HG03196 (cell line): ENCODE measurements around the gene MX1.
"Not testable (repeated sequence)": the region's sequence is repeated elsewhere in the genome, so short reads cannot be mapped to it uniquely, and the experiment has no call there.

Source experiments
- ATAC-seq: cut with Tn5 transposase; IDR thresholded peaks from one replicate; pipeline ENCODE4 v1.9.1; 2021; ENCODE audit not compliant: unreplicated experiment

MX1 gene

DNA sequence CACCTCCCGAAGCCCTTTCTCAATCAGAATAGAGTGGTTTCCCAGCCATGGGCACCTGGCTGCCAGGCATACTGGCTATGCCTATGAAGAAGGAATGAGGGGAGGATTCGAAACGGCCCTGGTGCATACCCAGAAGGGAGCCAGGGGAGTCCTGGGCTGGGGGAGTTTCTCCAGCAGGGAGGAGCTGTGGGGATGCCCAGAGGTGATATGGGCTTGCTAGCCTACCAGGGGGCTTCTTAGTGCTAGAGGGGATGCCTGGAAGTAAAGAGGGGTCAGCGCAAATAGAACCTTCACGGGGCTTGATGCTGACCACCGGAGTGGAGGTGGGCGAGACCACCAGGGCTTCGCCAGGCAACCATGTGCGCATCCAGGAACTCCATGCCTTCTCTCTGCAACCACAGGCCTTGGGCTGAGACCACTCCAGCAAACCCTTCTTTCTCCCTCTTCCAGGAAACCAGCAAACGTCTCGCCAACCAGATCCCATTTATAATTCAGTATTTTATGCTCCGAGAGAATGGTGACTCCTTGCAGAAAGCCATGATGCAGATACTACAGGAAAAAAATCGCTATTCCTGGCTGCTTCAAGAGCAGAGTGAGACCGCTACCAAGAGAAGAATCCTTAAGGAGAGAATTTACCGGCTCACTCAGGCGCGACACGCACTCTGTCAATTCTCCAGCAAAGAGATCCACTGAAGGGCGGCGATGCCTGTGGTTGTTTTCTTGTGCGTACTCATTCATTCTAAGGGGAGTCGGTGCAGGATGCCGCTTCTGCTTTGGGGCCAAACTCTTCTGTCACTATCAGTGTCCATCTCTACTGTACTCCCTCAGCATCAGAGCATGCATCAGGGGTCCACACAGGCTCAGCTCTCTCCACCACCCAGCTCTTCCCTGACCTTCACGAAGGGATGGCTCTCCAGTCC, 18.2 kb upstream of the MX1 start:
- ATAC-seq = no peak

DNA sequence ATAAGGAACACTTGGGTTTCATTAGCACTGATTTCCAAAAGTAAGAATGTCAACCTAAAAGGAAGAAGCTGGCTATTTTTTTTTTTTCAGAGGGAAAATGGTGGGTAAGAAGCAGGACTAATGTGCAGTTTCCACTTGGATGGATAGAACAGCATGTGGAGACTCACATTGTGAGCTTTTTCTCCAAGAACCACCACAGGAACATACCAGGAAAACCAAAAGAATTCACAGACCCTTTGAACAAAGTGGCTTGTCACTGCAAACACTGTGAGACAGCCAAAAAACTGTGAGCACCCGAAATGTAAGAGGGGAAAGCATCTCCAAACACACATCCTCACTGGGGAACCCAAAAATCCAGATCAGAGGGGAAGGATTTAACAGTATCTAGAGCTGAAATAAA, 15.7 kb upstream of the MX1 start:
- no peak for ATAC-seq

DNA sequence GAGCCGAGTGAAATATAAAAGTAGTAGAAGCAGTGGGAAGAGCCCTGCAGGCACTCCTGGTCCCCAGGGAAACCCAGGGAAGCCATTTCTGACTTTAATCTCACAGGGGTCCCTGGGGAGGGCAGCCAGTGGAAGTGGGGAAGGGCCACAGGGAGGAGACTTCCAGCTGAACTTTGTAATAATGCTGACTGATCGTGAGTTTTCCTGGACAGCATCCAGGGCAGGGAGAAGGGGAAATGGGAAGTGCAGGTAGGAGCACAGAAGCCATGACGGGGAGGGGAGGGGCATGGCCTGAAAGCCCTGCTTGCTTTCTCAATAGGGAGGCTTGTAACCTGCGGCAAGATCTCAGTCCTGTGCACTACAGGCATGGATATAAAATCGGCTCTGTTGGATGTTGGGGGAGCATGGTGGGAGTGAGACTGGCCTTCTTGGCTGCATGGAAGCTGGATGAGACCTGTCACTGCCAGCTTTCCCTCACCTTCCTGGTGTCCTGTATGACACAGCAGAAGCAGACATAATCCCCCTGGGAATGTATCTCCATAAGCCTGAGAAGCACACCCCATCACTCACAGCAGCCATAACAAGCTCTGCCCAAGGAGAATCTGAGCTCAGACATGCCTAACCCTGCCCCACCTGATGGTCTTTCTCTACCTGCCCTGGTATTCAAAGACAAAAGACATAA, 15.1 kb upstream of the MX1 start:
- ATAC-seq = no peak

DNA sequence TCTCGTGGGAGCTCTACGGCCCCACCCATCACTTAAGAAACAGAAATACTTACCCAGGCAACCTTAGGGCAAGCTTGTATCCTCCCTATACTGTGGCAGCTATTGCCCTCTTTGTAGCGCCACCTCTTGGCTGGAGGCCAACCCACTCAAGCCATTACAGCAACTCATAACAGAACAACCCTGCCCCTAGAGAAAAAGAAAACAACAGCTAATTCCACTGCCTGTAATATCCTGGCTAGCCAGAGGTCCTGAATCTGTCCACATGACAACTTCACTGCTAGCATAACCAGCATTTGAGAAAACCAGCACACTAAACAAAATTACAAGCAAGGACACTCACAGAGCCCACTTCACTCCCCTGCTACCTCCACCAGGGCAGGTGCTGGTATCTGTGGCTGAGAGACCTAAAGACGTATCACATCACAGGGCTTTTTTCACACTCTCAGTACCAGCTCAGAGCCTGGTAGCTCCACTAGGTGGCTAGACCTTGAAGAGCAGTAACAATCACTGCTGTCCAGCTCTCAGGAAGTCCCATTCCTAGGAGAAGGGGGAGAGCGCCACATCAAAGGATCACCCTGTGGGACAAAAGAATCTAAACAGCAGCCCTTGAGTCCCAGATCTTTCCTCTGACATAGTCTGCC, 14.5 kb upstream of the MX1 start:
- no peak for ATAC-seq

DNA sequence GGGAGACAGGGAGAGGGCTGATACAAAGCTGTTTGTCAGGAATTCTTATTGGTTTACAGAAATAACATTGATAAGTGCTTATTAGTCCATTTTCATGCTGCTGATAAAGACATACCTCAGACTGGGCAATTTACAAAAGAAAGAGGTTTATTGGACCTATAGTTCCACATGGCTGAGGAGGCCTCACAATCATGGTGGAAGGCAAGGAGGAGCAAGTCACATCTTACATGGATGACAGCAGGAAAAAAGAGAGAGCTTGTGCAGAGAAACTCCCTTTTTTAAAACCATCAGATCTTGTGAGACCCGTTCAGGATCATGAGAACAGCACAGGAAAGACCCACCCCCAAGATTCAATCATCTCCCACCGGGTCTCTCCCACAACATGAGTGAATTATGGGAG, 8.5 kb upstream of the MX1 start:
- not testable (repeated sequence) for ATAC-seq

DNA sequence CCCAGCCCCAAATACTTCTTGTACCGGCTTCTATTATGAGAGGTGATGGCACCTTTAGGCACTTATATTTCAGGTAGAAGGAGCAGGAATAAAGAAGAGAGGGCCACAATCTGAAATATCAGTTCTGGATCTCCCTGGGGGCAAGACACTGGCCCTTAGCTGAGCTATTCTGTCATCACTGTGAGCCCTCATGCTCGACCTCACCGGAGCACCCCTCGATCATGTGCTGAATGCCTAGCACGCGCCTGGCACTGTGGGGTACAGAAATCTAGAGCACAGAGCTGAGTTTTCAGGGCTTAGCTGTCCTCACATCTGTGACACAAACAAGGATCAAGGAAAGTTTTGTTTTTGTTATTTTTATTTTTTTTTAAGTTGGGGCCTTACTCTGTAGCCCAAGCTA, 7.6 kb upstream of the MX1 start:
- ATAC-seq = no peak

DNA sequence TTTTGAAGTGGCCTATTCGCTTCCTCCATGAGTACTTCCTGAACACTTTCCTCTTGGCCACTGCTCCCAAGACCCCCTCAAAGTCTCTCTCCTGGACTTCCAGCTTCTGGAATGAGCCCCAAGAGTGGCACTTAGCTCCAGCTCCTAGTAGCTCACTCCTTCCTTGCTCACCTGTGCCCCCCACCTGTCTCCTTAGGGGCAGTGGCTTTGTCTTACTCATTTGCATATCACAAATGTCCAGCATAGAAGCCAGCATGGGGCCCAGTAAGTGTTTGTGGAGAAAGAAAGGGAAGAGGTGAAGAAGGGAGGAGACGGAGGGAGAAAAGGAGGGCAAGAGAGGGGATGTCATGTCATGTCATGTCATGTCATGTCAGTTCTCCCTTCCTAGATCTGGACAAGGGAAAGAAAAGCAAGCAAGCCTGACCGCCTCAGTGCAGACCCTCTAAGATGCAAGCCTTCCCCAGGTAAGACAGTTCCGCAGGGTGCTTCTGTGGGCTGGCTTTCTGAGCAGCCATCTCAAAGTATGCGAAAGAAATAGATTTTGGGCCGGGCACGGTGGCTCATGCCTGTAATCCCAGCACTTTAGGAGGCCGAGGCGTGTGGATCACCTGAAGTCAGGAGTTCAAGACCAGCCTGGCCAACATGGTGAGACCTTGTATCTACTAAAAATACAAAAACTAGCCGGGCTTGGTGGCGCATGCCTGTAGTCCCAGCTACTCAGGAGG, 6.9 kb upstream of the MX1 start:
- ATAC-seq = no peak

DNA sequence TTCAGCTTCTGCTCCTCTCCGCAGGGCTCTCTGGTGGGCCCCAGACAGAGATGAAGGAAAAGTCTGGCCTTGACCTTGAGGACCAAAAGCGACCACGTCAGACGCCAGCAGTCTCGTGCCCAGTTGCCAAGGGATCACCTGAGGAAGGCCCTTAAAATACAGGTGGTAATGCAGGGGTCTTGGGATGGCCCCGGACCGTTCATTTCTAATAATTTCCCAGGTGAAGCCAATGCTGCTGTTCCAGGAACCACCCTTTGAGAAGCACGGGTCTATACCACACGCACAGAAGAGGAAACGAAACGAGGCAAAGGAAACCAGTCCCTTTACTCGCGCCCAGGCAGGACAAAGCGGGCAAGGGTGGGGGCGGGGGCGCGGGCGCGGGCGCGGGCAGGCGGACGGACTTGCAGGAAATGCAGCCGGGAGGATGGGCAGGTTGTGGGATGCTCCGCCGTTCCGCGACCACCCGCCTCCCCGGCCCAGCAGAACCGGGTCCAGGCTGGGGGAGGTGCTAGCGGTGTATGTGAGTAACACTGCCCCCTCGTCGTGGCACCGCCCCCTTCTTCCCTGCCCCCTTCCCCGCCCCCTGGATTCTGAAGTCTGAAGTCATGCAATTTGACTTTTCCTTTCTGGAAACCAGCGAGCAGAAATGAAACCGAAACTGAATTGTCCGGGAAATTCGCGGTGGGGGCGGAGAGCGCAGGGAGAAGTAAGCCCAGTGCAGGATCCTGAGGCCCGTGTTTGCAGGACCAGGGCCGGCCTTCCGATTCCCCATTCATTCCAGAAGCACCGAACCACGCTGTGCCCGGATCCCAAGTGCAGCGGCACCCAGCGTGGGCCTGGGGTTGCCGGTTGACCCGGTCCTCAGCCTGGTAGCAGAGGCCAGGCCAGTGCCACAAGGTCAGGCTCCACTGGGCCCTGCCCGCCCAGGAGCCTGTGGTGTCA, 5.8 kb upstream of the MX1 start:
- ATAC-seq = peak; percentile 71

DNA sequence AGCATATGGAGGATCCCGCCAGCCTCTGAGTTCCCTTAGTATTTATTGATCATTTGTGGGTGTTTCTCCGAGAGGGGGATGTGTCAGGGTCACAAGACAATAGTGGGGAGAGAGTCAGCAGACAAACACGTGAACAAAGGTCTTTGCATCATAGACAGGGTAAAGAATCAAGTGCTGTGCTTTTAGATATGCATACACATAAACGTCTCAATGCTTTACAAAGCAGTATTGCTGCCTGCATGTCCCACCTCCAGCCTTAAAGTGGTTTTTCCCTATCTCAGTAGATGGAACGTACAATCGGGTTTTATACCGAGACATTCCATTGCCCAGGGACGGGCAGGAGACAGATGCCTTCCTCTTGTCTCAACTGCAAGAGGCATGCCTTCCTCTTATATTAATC, 5.0 kb upstream of the MX1 start:
- not testable (repeated sequence) for ATAC-seq

DNA sequence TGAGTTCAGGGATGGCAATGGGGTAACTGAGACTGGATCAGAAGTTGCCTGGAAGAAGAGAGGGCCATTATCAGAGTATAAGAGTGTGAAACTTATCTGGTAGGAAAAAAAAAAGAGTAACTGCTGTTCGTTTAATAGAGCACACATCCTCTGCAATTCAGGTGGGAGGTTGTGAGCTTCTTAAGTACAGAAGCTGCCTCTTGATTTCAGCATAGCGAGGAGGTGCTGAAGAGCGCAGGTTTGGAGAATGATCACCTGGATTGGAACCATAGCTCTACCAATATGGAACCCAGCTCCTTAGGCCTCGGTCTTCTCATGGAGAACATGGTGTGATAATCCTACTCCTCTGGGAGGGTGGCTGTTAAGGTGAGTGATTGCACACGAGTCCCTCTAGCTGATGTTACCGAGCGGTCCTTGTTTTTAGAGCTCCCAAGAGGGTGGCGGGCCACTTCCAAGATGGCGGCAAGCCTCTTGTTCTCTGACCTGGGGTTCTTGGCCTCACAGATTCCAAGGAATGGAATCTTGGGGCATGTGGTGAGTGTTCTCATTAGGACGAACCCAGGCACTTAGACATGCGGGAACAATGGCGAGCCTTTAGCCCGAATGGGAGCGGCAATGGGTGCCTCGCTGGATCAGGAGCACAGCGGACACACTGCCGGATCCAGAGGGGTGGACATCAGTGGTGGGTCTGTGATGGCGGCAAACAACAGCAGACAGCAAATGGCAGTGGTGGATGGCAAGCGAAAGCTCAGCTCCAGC, 3.3 kb upstream of the MX1 start:
- ATAC-seq = no peak

DNA sequence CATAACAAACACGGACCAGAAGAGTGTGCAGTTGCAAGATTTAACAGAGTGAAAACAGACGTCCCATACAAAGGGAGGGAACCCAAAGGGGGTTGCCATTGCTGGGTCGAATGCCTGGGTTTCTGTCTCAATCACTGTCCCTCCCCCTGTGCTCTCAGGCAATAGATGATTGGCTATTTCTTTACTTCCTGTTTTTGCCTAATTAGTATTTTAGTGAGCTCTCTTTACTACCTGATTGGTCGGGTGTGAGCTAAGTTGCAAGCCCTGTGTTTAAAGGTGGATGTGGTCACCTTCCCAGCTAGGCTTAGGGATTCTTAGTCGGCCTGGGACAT, 2.8 kb upstream of the MX1 start:
- not testable (repeated sequence) for ATAC-seq

DNA sequence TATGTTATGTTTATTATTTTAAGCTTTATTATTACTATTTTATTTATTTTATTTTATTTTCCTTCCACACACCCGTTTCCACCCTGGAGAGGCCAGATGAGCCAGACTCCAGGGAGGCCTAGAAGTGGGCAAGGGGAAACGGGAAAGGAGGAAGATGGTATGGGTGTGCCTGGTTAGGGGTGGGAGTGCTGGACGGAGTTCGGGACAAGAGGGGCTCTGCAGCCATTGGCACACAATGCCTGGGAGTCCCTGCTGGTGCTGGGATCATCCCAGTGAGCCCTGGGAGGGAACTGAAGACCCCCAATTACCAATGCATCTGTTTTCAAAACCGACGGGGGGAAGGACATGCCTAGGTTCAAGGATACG, 468 bp upstream of the MX1 start:
- no peak for ATAC-seq

DNA sequence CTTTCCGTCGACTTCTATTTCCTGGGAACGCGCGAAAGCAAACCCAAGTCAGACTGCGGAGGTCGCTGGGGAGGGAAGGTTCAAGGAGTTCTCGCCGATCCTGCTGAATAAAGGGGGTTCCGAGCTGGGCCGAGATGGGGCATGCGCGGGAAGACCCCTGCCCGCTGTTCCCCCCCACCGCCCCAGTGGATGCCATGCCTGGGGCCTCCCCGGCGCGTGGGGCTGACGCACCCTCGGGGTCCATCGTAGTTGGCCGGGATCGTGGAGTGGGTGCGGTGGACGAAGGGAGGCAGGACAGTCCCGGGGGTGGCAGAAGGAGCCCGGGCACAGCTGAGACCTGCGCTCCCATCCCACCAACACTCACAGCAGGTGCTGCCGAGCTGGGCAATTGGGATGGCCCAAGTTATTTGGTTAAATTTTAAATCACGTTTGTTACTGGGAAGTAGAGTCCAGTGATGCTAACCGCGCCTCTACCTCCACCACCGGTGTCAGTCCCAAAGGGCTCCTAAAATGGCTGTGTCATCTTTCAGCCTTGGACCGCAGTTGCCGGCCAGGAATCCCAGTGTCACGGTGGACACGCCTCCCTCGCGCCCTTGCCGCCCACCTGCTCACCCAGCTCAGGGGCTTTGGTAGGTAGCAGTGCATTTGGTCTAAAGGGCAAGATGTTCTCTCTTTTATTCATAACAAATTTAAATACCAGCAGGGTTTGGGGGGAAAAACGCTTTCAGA, 801 bp downstream of the MX1 start:
- no peak for ATAC-seq

DNA sequence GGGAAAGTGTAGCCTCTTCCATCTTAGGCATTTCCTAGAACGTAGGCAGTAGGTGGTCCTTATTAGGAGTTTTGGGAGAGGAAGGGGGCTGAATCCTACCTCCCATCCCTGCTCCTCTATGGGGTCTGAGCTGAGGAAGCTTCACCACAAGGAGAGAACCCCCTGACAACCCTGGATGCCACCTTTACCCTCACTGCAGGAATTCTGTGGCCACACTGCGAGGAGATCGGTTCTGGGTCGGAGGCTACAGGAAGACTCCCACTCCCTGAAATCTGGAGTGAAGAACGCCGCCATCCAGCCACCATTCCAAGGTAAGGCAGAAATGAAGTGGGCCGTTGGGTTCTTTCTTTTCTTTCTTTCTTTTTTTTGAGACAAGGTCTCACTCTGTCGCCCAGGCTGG, 1.5 kb downstream of the MX1 start:
- ATAC-seq = no peak

DNA sequence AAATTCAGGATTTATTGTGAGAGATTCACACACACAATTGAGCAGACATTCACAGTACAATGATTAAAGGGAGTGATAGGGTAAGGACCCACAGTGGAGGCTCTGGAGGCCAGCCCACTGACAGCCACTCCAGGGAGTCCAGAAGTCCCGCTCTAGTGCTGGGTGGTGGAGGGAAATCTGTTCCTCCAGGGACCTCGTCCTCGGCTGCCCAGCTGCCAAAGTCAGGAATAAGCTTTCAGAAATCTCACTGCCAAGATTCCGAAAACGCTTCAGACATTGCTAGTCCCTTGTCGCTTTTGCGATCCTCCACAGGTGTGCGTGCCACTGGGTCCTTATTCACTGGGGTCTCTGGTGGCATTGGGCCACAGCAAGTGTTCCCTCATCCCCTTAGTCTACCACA, 2.3 kb downstream of the MX1 start:
- ATAC-seq = no peak

DNA sequence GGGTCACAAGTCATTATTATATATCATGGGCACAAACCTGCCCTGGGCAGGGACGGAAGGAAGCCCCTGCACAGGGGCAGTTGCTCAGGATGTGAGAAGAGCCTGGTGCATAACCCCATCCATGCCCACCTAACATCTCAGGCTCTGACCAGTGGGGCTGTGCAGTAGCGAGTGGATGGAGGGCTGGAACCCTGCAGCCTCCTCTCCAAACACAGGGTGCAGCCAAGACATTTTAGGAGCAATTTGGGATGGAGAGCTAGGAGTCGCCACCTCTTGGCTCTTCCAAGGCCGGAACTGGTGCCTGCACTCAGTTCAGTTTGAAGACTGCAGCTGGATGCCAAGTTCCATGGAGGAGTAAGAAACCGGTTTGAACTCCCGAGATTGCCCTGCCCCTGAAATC, 2.8 kb downstream of the MX1 start:
- ATAC-seq = no peak

DNA sequence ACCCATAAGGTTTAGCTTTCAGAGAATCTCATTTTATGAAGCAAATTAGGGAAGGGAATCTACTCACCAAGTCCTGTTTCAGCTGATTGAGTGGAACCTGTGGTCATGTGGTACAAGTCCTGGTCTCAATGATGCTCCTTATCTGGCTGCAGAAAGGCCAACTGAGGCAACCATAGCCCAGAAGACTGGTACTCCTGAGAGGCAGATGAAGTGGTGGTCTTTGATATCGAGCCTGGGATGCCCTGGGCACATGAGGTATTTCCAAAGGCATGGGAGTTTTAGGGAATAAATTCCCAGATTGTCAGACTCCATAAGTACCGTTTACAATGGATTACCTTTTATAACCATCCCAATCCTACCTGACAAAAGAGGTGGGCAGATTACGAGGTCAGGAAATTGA, 3.3 kb downstream of the MX1 start:
- ATAC-seq = no peak

DNA sequence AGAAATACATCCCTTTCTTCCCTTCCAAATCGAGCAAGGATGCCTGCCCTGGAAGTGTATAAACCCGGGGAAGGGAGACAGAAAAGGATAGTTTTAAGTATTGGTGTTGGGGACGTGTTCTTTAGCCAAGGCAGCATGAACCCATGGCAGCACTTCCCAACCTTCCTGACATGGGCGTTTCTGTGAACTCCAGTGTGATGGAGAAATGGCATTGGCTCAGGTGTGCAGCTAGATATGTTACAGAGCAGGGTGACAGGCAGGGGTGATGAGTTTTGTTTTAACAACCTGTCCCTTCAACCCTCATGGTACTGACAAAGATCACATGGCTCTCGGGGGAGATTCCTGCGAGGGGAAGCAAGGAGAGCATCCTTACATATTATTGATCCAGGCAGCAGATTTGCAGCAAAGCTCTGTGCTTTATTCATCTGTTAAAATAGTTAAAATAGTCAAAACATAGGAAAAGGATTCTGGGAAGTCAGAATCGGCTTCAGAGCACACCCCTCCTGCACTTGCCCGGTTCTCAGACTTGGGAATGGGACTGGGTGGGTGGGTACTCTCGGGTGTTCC, 4.0 kb downstream of the MX1 start:
- no peak for ATAC-seq
